Measurements from ENCODE around the gene CDK7. TPM values are rescaled to one million over a fixed set of nuclear protein-coding genes. Genes with fewer than 3 reads are reported as not detected.

CDK7 gene
- total and polyA plus RNA-seq, 2 donors (not counting 1 experiment from before 2014, with no cell fraction given): 12.3 to 30.6 TPM

DNA sequence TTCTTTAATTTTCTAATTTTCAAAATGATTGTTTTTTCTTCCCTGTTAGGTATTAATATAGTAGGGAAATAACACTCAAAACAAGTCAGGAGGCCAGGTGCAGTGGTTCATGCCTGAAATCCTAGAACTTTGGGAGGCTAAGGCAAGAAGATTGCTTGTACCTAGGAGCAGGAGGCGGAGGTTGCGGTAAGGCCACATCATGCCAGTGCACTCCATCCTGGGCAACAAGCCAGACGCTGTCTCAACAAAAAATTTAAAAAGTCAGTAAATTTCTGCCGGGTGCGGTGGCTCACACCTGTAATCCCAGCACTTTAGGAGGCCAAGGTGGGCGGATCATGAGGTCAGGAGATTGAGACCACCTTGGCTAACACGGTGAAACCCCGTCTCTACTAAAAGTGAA is 10.2 kb upstream of the CDK7 start:
- Histone ChIP-seq H2AFZ (ENCODE audit: insufficient read depth, low read depth, low read length, poor library complexity, severe bottlenecking) (no peak overlapping the region), H3K27ac (ENCODE audit: low read length in 2 of 2) (no peak overlapping the region), H4K20me1 (ENCODE audit: control insufficient read depth, insufficient read depth, low read length, poor library complexity, severe bottlenecking) (peaks cover 11% of the 10 kb centered on the region), H3K4me3 (ENCODE audit: control extremely low read depth in 1 of 5, extremely low read depth in 1 of 5, insufficient read depth in 1 of 5, low read depth in 2 of 5, low read length in 4 of 5) (no peak overlapping the region), H3K27me3 (replicated peaks in 1 of 4; ENCODE audit: control extremely low read depth in 1 of 4, control insufficient read depth in 3 of 4, insufficient read depth in 4 of 4, low read length in 3 of 4) (no peaks in the 10 kb centered on the region), H3K9ac (ENCODE audit: low read length) (no peak overlapping the region), H3K79me2 (ENCODE audit: control insufficient read depth, insufficient read depth, low read length) (peaks cover 32% of the 10 kb centered on the region), H3K4me1 (ENCODE audit: control insufficient read depth in 2 of 2, insufficient read depth in 2 of 2, low read length in 2 of 2) (no peaks in the 10 kb centered on the region), H3K4me2 (replicated peaks; ENCODE audit: low read depth, low read length, poor library complexity, severe bottlenecking) (no peak overlapping the region), H3K9me3 (ENCODE audit: control extremely low read depth in 1 of 3, control insufficient read depth in 2 of 3, insufficient read depth in 1 of 3, low read length in 2 of 3) (no peaks in the 10 kb centered on the region), H3K36me3 (replicated peaks in 1 of 2; ENCODE audit: control extremely low read depth in 1 of 2, control insufficient read depth in 1 of 2, extremely low read depth in 1 of 2, insufficient read depth in 2 of 2, low read length in 1 of 2) (peaks cover 2 to 12% of the 10 kb centered on the region in 2 experiments)
- CTCF ChIA-PET: no interaction called here
- DNase-seq: no peak
- POLR2A ChIA-PET: no interaction called here
- intact Hi-C loops (cut with micrococcal nuclease): no loop called here
- no peak overlapping the region for H3K4me3 Mint-ChIP-seq
- H3K27me3 Mint-ChIP-seq: no peaks in the 10 kb centered on the region
- no peak for ATAC-seq (ENCODE audit: low read depth)
- no peaks in the 10 kb centered on the region for H3K9me3 Mint-ChIP-seq (ENCODE audit: insufficient read depth)
- TF ChIP-seq EZH2 (IDR thresholded peaks at IDR 0.05; ENCODE audit: borderline replicate concordance, insufficient read depth, low read depth, low read length, poor library complexity, severe bottlenecking): no peak
- TF ChIP-seq, protein P1, sequence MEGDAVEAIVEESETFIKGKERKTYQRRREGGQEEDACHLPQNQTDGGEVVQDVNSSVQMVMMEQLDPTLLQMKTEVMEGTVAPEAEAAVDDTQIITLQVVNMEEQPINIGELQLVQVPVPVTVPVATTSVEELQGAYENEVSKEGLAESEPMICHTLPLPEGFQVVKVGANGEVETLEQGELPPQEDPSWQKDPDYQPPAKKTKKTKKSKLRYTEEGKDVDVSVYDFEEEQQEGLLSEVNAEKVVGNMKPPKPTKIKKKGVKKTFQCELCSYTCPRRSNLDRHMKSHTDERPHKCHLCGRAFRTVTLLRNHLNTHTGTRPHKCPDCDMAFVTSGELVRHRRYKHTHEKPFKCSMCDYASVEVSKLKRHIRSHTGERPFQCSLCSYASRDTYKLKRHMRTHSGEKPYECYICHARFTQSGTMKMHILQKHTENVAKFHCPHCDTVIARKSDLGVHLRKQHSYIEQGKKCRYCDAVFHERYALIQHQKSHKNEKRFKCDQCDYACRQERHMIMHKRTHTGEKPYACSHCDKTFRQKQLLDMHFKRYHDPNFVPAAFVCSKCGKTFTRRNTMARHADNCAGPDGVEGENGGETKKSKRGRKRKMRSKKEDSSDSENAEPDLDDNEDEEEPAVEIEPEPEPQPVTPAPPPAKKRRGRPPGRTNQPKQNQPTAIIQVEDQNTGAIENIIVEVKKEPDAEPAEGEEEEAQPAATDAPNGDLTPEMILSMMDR (IDR thresholded peaks at IDR 0.05): no peak
- 98% methylated on average over 8 of the region's 8 CpGs for WGBS (ENCODE audit: insufficient coverage)
- H3K27ac Mint-ChIP-seq: no peak overlapping the region
- no peaks in the 10 kb centered on the region for H3K4me1 Mint-ChIP-seq

DNA sequence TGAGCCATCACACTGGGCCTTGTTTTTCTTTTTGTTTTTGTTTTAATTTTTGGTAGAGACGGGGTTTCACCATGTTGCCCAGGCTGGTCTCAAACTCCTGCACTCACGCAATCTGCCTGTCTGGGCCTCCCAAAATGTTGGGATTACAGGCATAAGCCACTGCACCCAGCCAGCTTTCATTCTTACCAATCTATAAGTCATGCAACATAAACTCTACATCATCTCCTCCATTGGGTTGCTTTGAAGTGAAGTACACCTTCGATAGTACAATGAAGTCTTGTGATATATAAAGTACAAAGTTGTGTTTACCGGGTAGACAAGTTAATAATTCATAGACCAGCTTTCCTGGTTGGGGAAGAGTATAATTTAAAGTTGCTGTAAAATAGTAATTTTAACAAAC is 8.8 kb upstream of the CDK7 start:
- Histone ChIP-seq H3K4me2 (replicated peaks; ENCODE audit: low read depth, low read length, poor library complexity, severe bottlenecking) (no peak overlapping the region), H3K79me2 (ENCODE audit: control insufficient read depth, insufficient read depth, low read length) (peaks cover 23% of the 10 kb centered on the region), H3K9ac (ENCODE audit: low read length) (no peak overlapping the region), H4K20me1 (ENCODE audit: control insufficient read depth, insufficient read depth, low read length, poor library complexity, severe bottlenecking) (peaks cover 11% of the 10 kb centered on the region), H2AFZ (ENCODE audit: insufficient read depth, low read depth, low read length, poor library complexity, severe bottlenecking) (no peak overlapping the region), H3K4me1 (ENCODE audit: control insufficient read depth in 2 of 2, insufficient read depth in 2 of 2, low read length in 2 of 2) (no peaks in the 10 kb centered on the region), H3K27me3 (replicated peaks in 1 of 4; ENCODE audit: control extremely low read depth in 1 of 4, control insufficient read depth in 3 of 4, insufficient read depth in 4 of 4, low read length in 3 of 4) (no peaks in the 10 kb centered on the region), H3K4me3 (ENCODE audit: control extremely low read depth in 1 of 5, extremely low read depth in 1 of 5, insufficient read depth in 1 of 5, low read depth in 2 of 5, low read length in 4 of 5) (no peak overlapping the region), H3K36me3 (replicated peaks in 1 of 2; ENCODE audit: control extremely low read depth in 1 of 2, control insufficient read depth in 1 of 2, extremely low read depth in 1 of 2, insufficient read depth in 2 of 2, low read length in 1 of 2) (peaks cover 4 to 12% of the 10 kb centered on the region in 2 experiments), H3K27ac (ENCODE audit: low read length in 2 of 2) (no peak overlapping the region), H3K9me3 (ENCODE audit: control extremely low read depth in 1 of 3, control insufficient read depth in 2 of 3, insufficient read depth in 1 of 3, low read length in 2 of 3) (no peaks in the 10 kb centered on the region)
- Mint-ChIP-seq H3K9me3 (ENCODE audit: insufficient read depth) (no peaks in the 10 kb centered on the region), H3K4me3 (no peak overlapping the region), H3K27me3 (no peaks in the 10 kb centered on the region), H3K27ac (no peak overlapping the region), H3K4me1 (no peaks in the 10 kb centered on the region)
- intact Hi-C loops (cut with micrococcal nuclease): no loop called here
- TF ChIP-seq EZH2 (IDR thresholded peaks at IDR 0.05; ENCODE audit: borderline replicate concordance, insufficient read depth, low read depth, low read length, poor library complexity, severe bottlenecking): no peak
- TF ChIP-seq, protein P1 (IDR thresholded peaks at IDR 0.05): no peak
- ChIA-PET CTCF (no interaction called here), POLR2A (interaction anchor here (0.6 kb wide), 1 partner anchor 25 kb away, joined by 5 read pairs; no protein-coding TSS in a partner anchor)
- WGBS (ENCODE audit: insufficient coverage): 100% methylated on average over 2 of the region's 4 CpGs
- DNase-seq: no peak
- no peak for ATAC-seq (ENCODE audit: low read depth)

All from B cell (primary cell).